Astrocyte (in vitro differentiated cells and primary cell): ENCODE measurements around the gene TERF2IP. TPM values are rescaled to one million over a fixed set of nuclear protein-coding genes. Genes with fewer than 3 reads are reported as not detected.

Experiments used
- DNase-seq: peaks from one replicate; pipeline ENCODE4 v3.0.0-alpha.2; 2010; ENCODE audit warnings: low read depth
- FAIRE-seq: peaks from 2 replicates; lab custom pipeline; 2011; peaks lifted over from hg19 to GRCh38; lab: Jason Lieb, UNC
- H2AFZ ChIP-seq: 2 replicates; pipeline ENCODE4 v1.6.0; 2012; ENCODE audit warnings: low read depth, low read length, inconsistent platforms
- H3K27ac ChIP-seq: 2 replicates; pipeline ENCODE4 v1.5.1; 2011; ENCODE audit warnings: low read depth, low read length, inconsistent platforms
- H3K27me3 ChIP-seq: 2 replicates; pipeline ENCODE4 v1.6.0; 2011; ENCODE audit warnings: low read length, inconsistent platforms; ENCODE audit not compliant: insufficient read depth
- H3K36me3 ChIP-seq: 2 replicates; pipeline ENCODE4 v1.5.1; 2011; ENCODE audit warnings: low read length, inconsistent platforms; ENCODE audit not compliant: insufficient read depth
- H3K4me1 ChIP-seq: 2 replicates; pipeline ENCODE4 v1.5.1; 2011; ENCODE audit warnings: low read length, inconsistent platforms; ENCODE audit not compliant: insufficient read depth
- H3K4me2 ChIP-seq: 2 replicates; pipeline ENCODE4 v1.6.0; 2012; ENCODE audit warnings: low read length, inconsistent platforms
- H3K4me3 ChIP-seq: 2 replicates; pipeline ENCODE4 v1.5.1; 2011; ENCODE audit warnings: low read depth, mild to moderate bottlenecking, low read length, inconsistent platforms; ENCODE audit not compliant: insufficient read depth
- H3K79me2 ChIP-seq: 2 replicates; pipeline ENCODE4 v1.6.0; 2012; ENCODE audit warnings: mild to moderate bottlenecking, low read length, inconsistent platforms; ENCODE audit not compliant: insufficient read depth
- H3K9ac ChIP-seq: 2 replicates; pipeline ENCODE4 v1.6.0; 2012; ENCODE audit warnings: mild to moderate bottlenecking, low read length, inconsistent platforms
- H3K9me3 ChIP-seq: 2 replicates; pipeline ENCODE4 v1.5.1; 2012; ENCODE audit warnings: low read depth, mild to moderate bottlenecking, low read length, inconsistent platforms; ENCODE audit not compliant: insufficient read depth
- H4K20me1 ChIP-seq: 2 replicates; pipeline ENCODE4 v1.6.0; 2012; ENCODE audit warnings: low read length, inconsistent platforms; ENCODE audit not compliant: insufficient read depth
- H3K27ac Mint-ChIP-seq: one replicate; pipeline ENCODE4 v1.8.0; 2021; ENCODE audit warnings: mild to moderate bottlenecking, mixed read lengths; ENCODE audit not compliant: unreplicated experiment
- H3K27me3 Mint-ChIP-seq: one replicate; pipeline ENCODE4 v1.8.0; 2021; ENCODE audit warnings: low read depth, mixed read lengths; ENCODE audit not compliant: unreplicated experiment
- H3K36me3 Mint-ChIP-seq: one replicate; pipeline ENCODE4 v1.8.0; 2021; ENCODE audit warnings: low read depth, mixed read lengths; ENCODE audit not compliant: unreplicated experiment
- H3K4me1 Mint-ChIP-seq: one replicate; pipeline ENCODE4 v1.8.0; 2021; ENCODE audit warnings: low read depth, mixed read lengths; ENCODE audit not compliant: unreplicated experiment
- H3K4me3 Mint-ChIP-seq: one replicate; pipeline ENCODE4 v1.8.0; 2021; ENCODE audit warnings: mild to moderate bottlenecking, moderate library complexity, mixed read lengths; ENCODE audit not compliant: unreplicated experiment
- H3K9me3 Mint-ChIP-seq: one replicate; pipeline ENCODE4 v1.8.0; 2021; ENCODE audit warnings: mild to moderate bottlenecking, mixed read lengths; ENCODE audit not compliant: unreplicated experiment
- EZH2 ChIP-seq: IDR thresholded peaks from 2 replicates; pipeline ENCODE4 v1.6.1; 2012; ENCODE audit warnings: mild to moderate bottlenecking, low read length, inconsistent platforms; ENCODE audit not compliant: insufficient read depth
- total RNA-seq: library from RNA; stranded (reverse); gene quantifications from 2 replicates; pipeline ENCODE4 v1.2.1, GENCODE V29; 2021
- TF ChIP-seq, protein P1 (sequence below): IDR thresholded peaks from 2 replicates; pipeline ENCODE4 v1.5.1; 2011; ENCODE audit warnings: low read depth, mild to moderate bottlenecking, inconsistent platforms, low read length, moderate library complexity; ENCODE audit not compliant: insufficient read depth

Gene TERF2IP
- total RNA-seq, 1 donor from 2014 or later, result 57.4 TPM

DNA sequence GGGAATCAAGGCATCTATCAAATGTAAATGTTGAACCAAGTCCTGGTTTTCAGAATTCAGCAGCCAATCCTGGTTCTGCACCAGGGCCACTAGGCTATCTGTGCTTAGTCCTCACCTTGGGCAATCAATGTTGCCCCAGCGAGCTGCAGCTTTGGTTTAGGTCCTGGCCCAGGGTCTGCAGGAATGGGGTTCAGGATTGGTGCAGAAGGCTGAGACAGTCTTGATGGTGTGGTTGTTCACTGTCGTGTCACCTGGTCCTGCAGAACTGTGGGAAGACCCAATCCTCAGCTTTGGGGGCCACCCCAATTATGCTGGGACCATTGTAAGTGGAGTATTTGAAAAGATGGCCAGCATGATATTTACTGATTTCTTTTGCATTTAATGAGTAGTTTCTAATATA, 10.6 kb downstream of the TERF2IP start:
- DNase-seq (no peak), FAIRE-seq (no peak)
- no peak overlapping the region for H3K9ac ChIP-seq
- Mint-ChIP-seq H3K4me3 (no peak overlapping the region), H3K9me3 (no peaks in the 10 kb centered on the region), H3K27ac (no peak overlapping the region), H3K27me3 (no peaks in the 10 kb centered on the region), H3K4me1 (peaks cover 1% of the 10 kb centered on the region), H3K36me3 (peaks cover 6% of the 10 kb centered on the region)
- H3K27ac ChIP-seq, result no peak overlapping the region
- no peak overlapping the region for H3K4me3 ChIP-seq
- no peaks in the 10 kb centered on the region for H3K9me3 ChIP-seq
- H3K27me3 ChIP-seq, result no peaks in the 10 kb centered on the region
- peaks cover 40% of the 10 kb centered on the region for H4K20me1 ChIP-seq
- peaks cover 31% of the 10 kb centered on the region for H3K79me2 ChIP-seq
- peaks cover 5% of the 10 kb centered on the region for H3K4me1 ChIP-seq
- no peak for TF ChIP-seq EZH2
- TF ChIP-seq, protein P1, sequence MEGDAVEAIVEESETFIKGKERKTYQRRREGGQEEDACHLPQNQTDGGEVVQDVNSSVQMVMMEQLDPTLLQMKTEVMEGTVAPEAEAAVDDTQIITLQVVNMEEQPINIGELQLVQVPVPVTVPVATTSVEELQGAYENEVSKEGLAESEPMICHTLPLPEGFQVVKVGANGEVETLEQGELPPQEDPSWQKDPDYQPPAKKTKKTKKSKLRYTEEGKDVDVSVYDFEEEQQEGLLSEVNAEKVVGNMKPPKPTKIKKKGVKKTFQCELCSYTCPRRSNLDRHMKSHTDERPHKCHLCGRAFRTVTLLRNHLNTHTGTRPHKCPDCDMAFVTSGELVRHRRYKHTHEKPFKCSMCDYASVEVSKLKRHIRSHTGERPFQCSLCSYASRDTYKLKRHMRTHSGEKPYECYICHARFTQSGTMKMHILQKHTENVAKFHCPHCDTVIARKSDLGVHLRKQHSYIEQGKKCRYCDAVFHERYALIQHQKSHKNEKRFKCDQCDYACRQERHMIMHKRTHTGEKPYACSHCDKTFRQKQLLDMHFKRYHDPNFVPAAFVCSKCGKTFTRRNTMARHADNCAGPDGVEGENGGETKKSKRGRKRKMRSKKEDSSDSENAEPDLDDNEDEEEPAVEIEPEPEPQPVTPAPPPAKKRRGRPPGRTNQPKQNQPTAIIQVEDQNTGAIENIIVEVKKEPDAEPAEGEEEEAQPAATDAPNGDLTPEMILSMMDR, result no peak
- no peak overlapping the region for H2AFZ ChIP-seq
- H3K36me3 ChIP-seq, result peaks cover 38% of the 10 kb centered on the region
- no peak overlapping the region for H3K4me2 ChIP-seq

DNA sequence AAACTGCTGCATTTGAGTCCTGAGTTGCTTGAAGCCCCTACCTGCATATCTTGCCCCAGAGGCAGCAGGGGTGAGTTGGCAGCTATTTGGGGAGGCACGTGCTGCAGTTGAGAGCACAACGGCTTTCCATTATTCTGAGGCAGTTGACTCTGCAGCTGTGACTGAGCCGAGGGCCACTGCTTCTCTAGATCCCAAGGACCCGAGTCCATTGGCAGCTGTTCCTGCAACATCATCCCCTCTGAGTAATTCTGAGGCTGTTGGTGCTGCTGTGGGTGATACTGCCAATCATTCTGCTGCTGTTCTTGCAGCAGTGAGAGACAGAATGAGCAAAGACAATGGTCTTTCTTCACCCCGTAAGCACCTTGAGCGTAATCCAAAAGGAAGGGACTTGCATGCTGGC, 12.7 kb downstream of the TERF2IP start:
- Mint-ChIP-seq H3K36me3 (peaks cover 5% of the 10 kb centered on the region), H3K9me3 (no peaks in the 10 kb centered on the region), H3K27ac (no peak overlapping the region), H3K4me3 (no peak overlapping the region), H3K27me3 (no peaks in the 10 kb centered on the region), H3K4me1 (no peaks in the 10 kb centered on the region)
- H4K20me1 ChIP-seq, result peaks cover 25% of the 10 kb centered on the region
- no peak overlapping the region for H3K4me3 ChIP-seq
- H3K79me2 ChIP-seq, result peaks cover 16% of the 10 kb centered on the region
- no peak overlapping the region for H3K4me2 ChIP-seq
- H3K27me3 ChIP-seq, result no peaks in the 10 kb centered on the region
- no peak for DNase-seq
- FAIRE-seq, result no peak
- H3K9ac ChIP-seq, result no peak overlapping the region
- no peak overlapping the region for H2AFZ ChIP-seq
- no peak overlapping the region for H3K27ac ChIP-seq
- peaks cover 5% of the 10 kb centered on the region for H3K4me1 ChIP-seq
- H3K36me3 ChIP-seq, result peaks cover 29% of the 10 kb centered on the region
- no peaks in the 10 kb centered on the region for H3K9me3 ChIP-seq
- no peak for TF ChIP-seq EZH2
- TF ChIP-seq, protein P1, result no peak

DNA sequence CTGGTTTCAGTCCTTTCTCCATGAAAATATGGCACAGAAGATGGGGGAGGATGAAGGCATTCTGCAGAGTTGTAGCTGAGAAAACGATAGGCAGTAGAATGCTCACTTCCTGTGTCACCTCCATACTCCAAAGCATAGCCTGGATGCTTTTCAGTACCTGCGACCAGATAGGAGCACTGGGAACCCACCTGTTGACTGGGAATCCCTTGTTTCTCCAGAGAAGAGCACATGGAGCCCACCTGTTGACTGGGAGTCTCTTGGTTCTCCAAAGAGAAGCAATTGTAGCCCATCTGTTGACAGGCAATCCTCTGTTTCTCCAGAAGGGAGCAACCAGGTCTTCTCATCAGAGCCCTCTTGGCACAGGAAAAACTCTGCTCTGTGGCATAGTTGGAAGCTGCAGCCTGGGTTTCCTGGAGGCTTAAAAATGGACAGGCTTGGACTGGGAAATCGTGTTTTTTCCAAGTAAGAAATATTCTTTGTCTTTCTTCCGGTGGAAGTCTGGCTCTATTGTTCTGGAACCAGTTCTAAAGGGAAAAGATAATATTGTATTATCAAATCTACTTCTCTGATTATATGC, 13.2 kb downstream of the TERF2IP start:
- H4K20me1 ChIP-seq, result peaks cover 21% of the 10 kb centered on the region
- TF ChIP-seq, protein P1, result no peak
- no peak for TF ChIP-seq EZH2
- H3K4me1 Mint-ChIP-seq, result no peaks in the 10 kb centered on the region
- H3K27ac ChIP-seq, result no peak overlapping the region
- H3K4me2 ChIP-seq, result no peak overlapping the region
- H3K4me3 Mint-ChIP-seq, result no peak overlapping the region
- H3K36me3 Mint-ChIP-seq, result peaks cover 5% of the 10 kb centered on the region
- FAIRE-seq (no peak), DNase-seq (no peak)
- H3K9ac ChIP-seq, result no peak overlapping the region
- H3K9me3 ChIP-seq, result no peaks in the 10 kb centered on the region
- no peak overlapping the region for H3K4me3 ChIP-seq
- H3K4me1 ChIP-seq, result peaks cover 5% of the 10 kb centered on the region
- no peaks in the 10 kb centered on the region for H3K9me3 Mint-ChIP-seq
- H2AFZ ChIP-seq, result no peak overlapping the region
- peaks cover 11% of the 10 kb centered on the region for H3K79me2 ChIP-seq
- H3K27me3 Mint-ChIP-seq, result no peaks in the 10 kb centered on the region
- no peak overlapping the region for H3K27ac Mint-ChIP-seq
- H3K36me3 ChIP-seq, result peaks cover 24% of the 10 kb centered on the region
- H3K27me3 ChIP-seq, result no peaks in the 10 kb centered on the region
